GM19023 (cell line): Measurements from ENCODE around the gene INSIG1.

Experiments
- ATAC-seq: cut with Tn5 transposase; IDR thresholded peaks from one replicate; pipeline ENCODE4 v1.9.1; 2021; ENCODE audit warnings: mild to moderate bottlenecking, moderate library complexity; ENCODE audit not compliant: unreplicated experiment

INSIG1 gene

DNA sequence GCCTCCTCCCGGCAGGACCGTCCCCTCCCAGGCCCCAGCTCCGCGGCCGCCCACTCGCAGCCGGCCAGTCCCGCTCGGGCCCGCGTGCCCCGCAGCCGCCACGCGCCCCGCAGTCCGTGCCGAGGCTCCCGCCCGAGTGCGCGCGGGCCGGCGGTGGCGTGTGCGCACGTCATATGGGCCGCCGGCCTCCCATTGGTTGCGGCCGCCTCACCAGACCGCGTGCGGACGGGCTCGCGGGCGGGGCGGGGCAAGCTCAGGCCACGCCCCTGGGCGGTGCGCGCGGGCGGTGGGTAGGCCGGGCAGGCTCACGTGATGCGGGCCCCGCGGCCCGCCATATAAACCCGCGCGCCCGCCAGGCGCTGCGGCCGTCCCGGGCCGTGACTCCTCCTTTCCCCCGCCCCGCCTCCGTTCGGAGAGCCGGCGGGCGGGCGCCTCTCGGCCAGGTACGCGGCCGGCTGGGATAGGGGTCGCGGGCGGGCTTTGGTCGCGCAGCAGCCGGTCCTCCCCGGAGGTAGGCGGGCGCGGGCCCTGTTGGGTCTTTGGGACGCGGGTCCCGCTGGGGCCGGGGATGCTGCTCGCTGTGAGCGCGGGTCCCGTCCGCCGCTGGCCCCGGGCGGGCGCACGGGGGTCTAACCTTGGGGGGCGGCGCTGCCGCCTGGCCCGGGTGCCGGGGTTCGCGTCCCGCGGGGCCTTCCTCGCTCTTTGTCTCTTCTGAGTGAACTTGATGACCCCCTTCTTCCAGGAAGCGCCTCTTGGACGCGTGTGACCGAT is at the start of gene INSIG1:
Gene INSIG1 (plus strand): TSS at position 362 of the 771 bp plus-strand sequence. CDS start 408 bp downstream, at position 770.
- ATAC-seq: peak; percentile 63

DNA sequence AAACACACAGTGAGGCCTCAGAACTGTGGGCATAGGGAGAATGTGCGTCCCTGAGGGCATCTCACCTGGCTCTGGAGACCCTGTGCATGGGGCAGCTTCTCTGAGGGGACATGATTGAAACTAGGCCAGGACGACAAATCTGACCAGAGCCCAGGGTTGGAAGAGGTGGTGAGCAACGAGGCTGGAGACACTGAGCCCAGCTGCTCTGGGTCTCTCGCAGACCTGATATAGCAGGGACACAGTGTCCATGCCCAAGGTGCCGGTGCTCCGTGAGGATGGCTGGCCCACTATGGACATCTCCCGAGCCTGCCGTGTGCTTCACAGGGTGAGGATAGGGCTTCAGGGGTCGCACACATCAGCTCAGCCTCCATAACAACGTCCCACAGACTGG is 49.3 kb upstream of the INSIG1 start:
- ATAC-seq: no peak

DNA sequence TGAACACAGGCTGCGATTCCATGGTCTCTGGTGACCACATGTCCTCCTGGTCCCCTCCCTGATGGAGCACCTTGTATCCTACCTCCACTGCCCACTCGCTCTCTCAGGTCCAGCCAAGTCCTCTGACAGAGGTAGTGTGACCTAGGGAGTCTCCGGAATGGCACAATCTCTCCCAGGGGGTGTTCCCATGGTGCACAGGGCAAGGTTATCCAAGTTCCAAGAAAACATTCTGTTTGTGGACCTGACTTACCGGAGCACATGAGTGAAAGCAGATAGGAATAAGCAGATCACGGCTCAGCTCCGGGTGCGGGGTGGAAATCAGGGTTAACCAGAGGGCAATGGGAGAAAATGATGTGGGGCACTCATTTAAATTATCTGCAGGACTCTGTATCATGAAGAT is 45.8 kb upstream of the INSIG1 start:
- ATAC-seq: no peak

DNA sequence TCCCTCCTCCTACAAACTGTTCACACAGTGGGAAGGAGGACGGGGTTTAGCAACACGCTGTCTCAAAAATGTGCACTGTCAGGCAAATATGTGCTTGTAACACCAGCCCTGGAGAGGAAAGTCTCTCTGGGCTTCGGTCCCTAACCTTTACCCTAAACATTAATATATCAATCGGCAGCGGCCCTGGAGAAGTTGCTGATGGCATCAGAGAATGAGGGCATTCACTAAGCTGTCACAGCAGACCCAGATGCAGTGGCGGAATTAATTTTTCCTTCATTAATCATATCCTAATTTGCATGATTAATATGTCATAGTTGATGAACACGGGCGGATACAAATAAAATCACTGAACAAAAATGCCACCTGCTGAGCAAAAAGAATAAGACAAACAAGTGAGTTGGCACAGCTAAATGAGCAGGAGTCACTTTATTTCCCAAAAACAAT is 45.2 kb upstream of the INSIG1 start:
- no peak for ATAC-seq

DNA sequence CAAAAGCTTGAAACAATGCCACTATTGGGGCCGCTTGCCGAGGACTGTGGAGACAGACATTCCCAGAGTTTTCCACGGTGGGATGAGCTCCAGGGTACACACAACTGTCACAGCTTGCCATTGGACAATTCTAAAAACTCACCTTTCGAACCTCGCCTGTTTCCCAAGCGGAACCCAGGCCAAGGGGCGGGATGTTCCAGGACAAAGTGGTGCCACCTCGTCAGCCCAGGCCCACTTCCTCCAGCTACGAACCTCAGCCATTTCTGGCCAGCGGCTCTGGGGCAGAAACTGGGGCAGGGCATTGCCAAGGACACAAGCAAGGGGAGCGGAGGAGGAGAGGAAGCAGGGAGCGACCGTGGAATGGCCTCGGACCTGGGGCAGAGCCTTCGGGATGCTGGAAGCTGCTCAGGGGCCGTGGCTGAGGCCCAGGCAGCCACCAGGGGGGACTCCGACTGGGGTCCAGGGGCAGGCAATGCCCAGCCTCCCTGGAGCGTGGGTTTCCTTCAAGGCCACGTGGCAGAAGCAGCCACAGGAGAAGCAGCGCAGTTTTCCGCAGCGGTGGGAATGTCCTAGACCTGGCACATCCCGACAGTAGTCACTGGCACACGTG is 44.7 kb upstream of the INSIG1 start:
- no peak for ATAC-seq

DNA sequence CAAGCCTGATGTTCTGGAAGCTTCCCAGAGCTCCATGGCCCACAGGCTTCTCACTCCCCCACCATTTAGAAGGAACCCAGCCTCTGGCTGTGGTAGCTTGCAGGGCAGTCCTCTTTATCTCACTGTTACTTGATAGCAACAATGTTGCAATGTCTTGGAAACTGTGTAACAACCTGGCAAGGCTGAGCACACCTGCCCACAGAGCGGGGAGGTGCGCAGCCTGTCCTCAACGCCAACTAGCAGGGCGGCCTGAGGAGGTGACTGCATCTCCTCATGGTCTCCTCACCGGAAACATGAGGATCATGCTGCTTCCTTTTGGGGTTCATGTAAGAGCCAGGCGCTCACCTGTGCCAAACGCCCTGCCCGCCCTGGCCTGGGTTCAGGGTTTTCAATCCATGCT is 43.7 kb upstream of the INSIG1 start:
- ATAC-seq: no peak

DNA sequence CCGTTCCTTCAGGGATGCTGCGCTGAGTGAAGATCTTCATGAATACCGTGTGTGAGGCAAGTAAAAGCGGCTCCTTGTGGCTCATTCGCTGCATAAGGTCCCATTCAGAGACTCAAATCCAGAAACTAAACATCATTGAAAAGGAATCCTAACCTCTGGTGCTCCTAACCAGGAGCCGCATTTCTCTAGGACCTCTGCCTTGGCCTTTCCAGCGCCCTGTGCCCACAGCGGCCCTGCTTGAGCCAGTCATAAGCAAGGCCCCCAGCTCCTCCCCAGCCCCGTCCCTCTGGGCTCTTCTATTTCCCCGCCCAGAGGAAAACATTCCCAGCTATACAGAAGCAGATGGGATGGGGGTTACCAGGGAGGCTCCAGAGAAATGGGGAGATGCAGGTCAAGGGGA is 42.6 kb upstream of the INSIG1 start:
- ATAC-seq: no peak

DNA sequence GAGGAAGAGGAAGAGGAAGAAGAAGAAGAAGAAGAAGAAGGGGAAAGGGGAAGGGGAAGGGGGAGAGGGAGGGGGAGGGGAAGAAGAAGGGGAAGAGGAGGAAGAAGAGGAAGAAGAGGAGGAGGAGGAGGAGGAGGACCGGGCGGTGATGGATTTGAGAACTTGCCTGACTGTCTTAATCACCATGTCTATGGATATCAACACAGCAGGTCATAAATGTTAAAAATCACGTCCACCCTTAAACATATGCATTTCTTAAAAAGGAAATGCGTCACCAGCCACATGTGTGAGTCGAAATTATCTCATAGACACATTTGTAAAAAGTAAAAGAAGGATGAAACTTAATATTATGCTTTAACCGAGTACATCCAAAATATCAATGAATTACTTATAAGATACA is 42.1 kb upstream of the INSIG1 start:
- ATAC-seq: no peak

DNA sequence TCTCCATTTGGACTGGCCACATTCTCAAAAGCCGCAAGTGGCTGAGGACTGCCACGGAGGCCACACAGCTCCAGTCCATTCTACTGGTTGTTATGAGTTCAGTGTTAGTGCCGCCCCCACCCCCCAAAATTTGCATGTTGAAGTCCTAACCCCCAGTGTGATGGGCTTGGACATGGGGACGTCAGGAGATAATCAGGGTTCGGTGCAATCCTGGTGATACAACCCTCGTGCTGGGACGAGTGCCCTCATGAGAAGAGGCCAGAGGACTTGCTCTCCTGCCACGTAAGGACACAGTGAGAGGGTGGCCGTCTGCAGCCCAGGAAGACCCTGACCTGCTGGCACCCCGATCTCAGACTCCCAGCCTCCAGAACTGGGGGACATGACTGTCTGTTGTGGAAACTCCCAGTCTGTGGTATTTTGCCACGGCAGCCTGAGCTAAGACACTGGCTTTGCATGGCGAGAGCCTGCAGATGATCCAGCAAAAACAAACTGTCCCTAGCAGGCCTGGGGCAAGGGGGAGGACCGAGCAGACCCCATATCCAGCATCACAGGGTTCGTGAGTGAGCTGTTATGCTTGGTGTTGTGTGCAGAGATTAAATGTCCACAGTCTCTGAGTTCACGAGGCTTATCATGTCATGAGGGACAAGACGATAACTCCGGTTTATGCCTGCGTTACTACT is 41.5 kb upstream of the INSIG1 start:
- no peak for ATAC-seq

DNA sequence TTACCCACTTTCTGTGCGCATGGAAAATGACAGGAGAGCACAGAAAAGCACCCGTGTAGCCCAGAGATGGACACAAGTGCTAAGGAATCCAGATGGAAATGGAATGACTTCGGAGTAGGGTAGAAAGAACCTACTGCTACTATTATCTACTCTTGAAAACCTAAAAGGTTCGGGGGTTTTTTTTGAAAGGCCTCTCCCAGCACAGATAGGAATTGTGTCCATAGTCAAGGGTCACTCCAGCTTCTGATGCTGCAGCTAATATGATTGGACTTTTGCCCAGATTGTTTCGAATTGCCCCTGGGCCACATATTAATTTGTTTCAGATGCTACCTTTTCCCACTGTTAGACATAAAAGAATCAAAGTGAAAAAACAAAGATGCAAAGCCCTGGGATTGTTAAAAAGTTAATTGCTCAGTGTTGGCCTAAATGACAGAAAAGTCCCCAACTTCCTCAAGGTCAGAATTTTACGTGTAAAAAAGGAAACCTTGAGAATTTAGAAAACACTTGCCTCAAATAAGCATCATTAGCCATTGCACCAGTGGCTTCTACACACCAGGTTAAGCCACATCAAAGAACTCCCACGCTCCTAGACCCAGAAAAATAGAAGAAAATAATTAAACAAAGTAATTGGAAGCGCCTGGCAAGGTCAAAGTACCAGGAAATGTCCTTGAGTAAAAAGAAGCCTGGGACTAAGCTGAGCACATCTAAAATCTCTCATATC is 40.8 kb upstream of the INSIG1 start:
- no peak for ATAC-seq

DNA sequence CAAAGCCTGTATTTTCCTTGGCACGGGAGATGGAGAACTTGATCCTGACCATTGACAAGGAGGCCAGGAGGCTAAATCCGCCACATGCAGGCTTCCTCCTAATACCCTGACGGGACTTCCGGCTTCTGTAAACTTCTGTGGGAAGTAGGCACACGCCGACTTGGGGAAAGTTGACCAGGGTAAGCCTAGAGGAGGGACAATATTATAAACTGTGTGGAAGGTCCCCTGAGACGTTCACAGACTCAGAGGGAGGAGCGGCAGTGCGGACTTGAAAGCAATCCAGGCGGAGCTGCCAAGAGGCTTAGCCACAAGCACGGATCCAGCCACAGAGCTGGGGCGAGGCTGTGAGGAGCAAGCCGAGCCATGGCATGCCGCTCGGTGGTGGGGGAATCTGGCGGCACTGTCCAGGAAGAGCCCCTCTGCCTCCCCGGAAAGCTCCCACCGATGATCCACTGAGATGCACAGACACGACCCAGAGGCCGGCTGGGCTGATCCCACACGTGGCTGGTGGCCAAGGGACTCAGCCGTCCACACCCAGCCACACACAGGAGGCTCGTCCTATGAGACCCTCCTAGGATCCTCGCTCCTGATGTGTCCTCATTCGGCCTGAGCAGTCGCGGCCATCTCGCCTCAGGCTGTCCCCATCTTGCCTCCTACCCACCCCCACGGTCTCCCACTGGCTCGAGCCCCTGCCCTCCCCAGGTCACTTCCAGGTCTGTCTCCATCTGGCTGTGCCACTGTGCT is 40.0 kb upstream of the INSIG1 start:
- no peak for ATAC-seq

DNA sequence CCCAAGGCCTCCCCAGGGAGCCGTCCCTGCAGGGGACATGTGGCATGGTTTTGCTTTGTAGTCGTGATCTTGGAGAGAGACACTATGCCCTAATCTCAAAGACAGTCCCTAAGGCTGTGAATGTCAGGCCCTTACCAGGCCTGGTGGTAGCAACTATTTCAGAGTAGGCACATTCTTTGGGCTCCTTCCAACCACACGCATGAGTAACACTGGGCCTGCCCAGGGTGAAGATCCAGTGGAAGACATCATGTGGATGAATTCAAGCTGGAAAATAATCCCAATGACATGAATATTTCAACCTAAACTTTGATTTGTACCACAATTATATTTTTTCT is 39.5 kb upstream of the INSIG1 start:
- ATAC-seq: no peak

DNA sequence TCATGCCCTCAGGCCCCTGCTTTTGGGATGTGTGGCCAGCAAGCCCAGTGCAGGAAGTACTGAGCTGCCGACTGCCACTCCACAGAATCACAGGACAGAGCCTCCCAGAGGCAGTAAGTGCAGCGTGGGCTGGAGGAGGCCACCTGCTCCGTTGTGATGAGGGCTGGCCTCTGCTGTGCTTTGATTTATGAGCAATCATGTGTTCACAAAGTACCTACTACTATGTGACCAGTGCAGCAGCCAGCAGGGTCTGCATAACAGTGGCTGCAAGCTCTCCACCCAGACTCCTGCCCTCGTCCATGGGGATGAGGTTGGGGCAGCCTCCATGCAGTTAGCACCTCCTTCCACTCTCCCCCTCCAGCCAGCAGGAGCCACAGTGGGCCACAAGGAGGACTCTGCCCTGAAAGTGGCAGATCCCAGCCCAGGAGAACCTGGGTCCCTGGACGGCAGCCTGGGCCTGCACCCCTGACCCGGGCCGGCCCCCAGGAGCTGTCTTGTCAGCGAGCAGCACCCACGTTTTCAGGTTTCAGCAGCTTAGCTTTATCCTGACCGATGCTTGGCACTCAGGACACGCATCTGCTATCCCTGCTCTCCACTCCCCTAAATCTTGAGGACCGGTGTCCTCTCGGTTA is 37.7 kb upstream of the INSIG1 start:
- ATAC-seq: no peak

DNA sequence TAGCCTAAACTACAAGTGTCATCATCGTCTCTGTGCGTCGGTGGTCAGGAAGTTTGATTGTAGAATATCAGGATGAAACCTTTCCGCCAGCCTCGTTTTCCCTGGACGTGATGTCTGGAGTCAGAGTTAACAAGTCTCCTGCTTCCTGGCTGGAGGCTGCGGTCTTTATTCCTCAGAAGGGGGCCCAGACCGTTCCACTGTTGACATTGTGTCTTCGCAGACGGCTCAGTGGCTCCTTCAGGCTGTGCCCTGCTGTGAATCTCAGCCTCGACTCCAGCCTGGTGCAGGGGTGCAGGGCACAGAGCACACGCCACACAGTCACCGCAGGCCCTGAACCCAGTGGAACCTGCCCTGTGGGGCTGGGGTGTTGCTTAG is 37.2 kb upstream of the INSIG1 start:
- ATAC-seq: no peak

DNA sequence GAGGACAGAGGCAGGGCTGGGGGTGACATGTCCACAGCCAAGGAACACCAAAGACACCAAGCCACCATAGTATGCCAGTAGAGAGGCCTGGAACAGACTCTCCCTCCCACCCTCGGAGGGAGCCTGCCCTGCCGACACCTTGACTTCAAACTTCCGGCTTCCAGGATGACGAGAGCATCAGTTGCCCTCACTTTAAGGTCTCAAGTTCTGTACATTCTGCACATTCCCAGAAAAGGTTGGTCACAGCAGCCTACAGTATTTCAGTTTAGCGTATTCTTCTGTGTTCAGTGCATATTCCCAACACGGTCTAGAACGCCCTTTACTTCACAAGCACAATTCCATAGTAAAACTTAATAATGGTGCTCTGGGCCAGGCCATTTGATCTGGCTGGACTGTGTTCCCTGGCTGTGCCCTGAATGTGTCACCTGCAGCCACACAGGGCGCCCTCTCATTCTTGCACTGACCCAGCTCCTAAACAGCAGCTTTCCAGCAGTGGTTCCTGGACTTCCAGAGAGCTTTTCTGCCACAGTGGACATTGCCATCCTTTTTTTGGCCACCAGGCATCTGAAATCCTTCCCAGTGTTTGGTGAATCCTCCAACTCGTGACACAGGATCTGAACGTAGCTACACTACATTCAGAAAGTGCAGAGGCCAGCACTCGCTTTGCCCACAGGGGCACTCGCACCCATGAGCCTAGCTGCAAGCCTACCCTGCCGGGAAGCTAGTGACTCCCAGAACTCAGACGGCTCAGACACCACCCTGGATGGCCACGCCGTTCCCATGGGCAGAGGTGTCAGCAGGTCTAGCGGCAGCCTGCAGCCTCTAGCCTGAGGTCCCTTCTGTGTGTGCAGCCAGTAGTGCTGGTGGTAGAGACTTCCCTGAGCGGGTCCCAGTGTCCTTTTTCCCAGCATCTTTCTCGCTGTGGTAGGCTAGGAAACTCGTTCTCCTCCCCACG is 36.4 kb upstream of the INSIG1 start:
- no peak for ATAC-seq

DNA sequence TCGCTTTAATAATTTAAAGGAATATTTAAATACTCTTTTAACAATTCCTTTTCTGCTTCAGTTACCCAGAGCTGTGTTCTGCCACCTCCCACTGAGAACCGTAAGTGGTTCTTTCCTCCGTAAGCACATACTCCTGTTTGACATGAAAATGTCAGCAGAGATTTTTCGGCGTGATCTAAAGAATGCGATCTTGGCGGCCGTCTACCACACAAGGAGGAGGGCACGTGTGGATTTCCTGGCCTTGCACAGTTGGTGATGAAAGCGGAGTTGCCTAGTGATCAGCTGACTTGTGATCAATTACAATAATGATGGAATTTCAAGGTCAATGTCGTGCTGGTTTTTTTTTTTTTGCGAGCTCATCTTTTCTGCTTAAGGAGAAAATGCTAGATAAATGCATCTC is 35.6 kb upstream of the INSIG1 start:
- no peak for ATAC-seq

DNA sequence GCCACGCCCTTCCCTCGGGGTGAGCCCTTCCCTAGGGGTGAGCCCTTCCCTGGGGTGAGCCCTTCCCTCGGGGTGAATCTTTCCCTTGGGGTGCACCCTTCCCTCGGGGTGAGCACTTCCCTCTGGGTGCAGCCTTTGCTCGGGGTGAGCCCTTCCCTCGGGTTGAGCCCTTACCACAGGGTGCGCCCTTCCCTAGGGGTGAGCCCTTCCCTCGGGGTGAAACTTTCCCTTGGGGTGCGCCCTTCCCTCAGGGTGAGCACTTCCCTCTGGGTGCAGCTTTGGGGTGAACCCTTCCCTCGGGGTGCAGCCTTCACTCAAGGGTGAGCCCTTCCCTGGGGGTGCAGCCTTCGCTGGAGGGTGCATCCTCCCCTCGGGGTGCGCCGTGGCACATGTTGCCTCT is 34.6 kb upstream of the INSIG1 start:
- no peak for ATAC-seq

DNA sequence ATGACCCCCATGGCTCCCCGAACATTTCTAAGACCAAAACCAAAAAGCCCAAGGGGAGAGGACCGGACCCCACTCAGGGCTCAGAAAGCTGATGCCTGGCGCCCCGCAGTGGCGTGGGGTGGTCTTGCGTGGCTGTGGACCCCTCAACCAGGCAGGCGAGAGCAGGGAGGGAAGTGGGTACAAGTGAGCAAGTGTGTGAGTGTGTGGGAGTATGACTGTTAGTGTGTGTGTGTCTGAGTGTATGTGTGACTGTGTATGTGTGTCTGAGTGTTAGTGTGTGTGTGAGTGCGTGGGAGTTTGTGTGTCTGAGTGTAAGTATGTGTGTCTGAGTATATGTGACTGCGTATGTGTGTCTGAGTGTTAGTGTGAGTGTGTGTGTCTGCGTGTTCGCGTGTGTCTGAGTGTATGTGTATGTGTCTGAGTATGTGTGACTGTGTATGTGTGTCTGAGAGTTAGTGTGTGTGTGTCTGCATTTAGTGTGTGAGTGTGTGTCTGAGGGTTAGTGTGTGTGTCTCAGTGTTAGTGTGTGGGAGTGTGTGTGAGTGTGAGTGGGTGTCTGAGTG is 34.0 kb upstream of the INSIG1 start:
- ATAC-seq: no peak

DNA sequence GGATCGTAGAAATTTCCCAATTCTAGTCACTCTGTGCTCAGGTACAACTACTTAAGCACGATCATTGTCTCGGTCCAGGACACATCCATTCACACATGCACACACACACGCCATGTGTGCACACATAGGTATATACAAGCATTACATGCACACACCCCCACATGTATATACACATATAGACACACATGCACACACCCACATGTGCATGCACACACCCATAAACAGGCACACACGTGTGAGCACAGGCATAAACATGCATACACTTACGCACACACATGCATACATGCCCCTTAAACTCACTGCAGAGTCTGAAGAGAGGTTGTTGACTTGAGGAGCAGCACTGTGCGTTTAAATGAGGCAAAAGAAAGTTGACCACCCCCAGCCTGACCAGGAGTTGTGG is 32.5 kb upstream of the INSIG1 start:
- no peak for ATAC-seq
